ENCODE measurements around the gene GSE1.

- no peak for TF ChIP-seq CTCF (IDR thresholded peaks at IDR 0.05 in 4 of 5, conservative IDR thresholded peaks at IDR 0.05 in 1 of 5)
- no peak for TF ChIP-seq POLR2A (IDR thresholded peaks at IDR 0.05)
These were observed 12.5 kb downstream of the GSE1 start for GRCh38 chr16:85625485-85626117.

All from gastrocnemius medialis (tissue), 4 donors.